Activated CD4-positive, alpha-beta T cell treated with anti-CD3 and anti-CD28 coated beads, Interleukin-2, amount 10 ng/mL, durations not matched to agents 7 days and 5 days (primary cell): ENCODE results near the gene PERM1. TPM values are rescaled to one million over a fixed set of nuclear protein-coding genes. Genes with fewer than 3 reads are reported as not detected.
A peak's percentile ranks its signal among the peaks of the same experiment; 100 is the strongest.
"Not testable (repeated sequence)": the region's sequence is repeated elsewhere in the genome, so short reads cannot be mapped to it uniquely, and the experiment has no call there.

Experiments used
- CTCF ChIA-PET: fragments of 350-600 bp; sonication (Branson Sonifier 250); formaldehyde crosslinking; loops from one replicate; lab custom pipeline; 2021; ENCODE audit warnings: antibody characterized with exemption; lab: Charles Lee
- POLR2A ChIA-PET: fragments of 350-600 bp; sonication (Branson Sonifier 250); formaldehyde crosslinking; loops from one replicate; lab custom pipeline; 2021; ENCODE audit warnings: antibody characterized with exemption; lab: Charles Lee
- DNase-seq: peaks from one replicate; pipeline ENCODE4 v3.0.0-alpha.2; 2020
- H3K27ac Mint-ChIP-seq: one replicate; pipeline ENCODE4 v1.8.0; 2021; ENCODE audit warnings: mild to moderate bottlenecking, moderate library complexity, mixed read lengths
- H3K27me3 Mint-ChIP-seq: one replicate; pipeline ENCODE4 v1.8.0; 2021; ENCODE audit warnings: mixed read lengths
- H3K36me3 Mint-ChIP-seq: one replicate; pipeline ENCODE4 v1.8.0; 2021; ENCODE audit warnings: low read depth, mixed read lengths
- H3K4me1 Mint-ChIP-seq: one replicate; pipeline ENCODE4 v1.8.0; 2021; ENCODE audit warnings: mixed read lengths
- H3K4me3 Mint-ChIP-seq: one replicate; pipeline ENCODE4 v1.8.0; 2021; ENCODE audit warnings: mild to moderate bottlenecking, moderate library complexity, mixed read lengths
- H3K9me3 Mint-ChIP-seq: one replicate; pipeline ENCODE4 v1.8.0; 2021; ENCODE audit warnings: mixed read lengths
- total RNA-seq, 2 experiments: library from RNA; stranded (reverse); gene quantifications; one replicate each; pipeline ENCODE4 v1.2.3, GENCODE V29; 2021

PERM1 gene
- total RNA-seq, 2 experiments from 2014 or later, result not detected

DNA sequence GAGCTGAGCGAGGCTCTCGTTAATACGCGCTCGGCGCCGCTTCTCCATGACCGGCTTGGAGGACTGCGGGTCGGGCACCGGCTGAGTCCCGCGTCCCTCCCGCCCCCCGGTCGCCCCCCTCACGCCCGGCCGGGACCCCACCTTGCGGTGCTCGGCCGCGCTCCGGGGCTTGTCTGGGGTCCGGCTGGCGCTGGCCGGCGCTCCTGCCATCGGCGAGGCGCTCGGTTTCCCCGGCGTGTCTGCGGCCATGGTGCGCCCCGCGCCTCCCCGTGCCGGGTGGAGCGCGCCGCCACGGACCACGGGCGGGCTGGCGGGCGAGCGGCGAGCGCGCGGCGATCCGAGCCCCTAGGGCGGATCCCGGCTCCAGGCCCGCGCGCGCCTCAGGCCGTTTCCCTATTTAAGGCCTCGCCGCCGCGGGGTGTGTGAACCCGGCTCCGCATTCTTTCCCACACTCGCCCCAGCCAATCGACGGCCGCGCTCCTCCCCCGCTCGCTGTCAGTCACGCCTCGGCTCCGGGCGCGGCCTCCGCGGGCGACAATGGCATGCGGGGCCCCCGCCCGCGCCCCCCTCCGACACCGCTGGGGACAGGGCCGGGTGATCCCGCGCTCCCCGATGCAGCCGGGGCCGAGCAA is 17.9 kb upstream of the PERM1 start, which contains the start of gene HES4:
Gene HES4 (minus strand): TSS at position 373 of the 632 bp plus-strand sequence. CDS start 124 bp downstream, at position 249.
- ChIA-PET CTCF (interaction anchor here (1.0 to 6.5 kb wide), 3 partner anchors 15 to 23 kb away, joined by 3 to 67 read pairs (median 3); partner anchors contain the start of genes AGRN and ISG15), POLR2A (no interaction called here)
- peaks cover 21% of the 10 kb centered on the region for H3K4me1 Mint-ChIP-seq
- peak within 1 kb of the TSS; percentile 76 for H3K27ac Mint-ChIP-seq
- peak; percentile 59 for DNase-seq
- H3K9me3 Mint-ChIP-seq, result no peaks in the 10 kb centered on the region
- H3K27me3 Mint-ChIP-seq, result peaks cover 40% of the 10 kb centered on the region
- peak within 1 kb of the TSS; percentile 53 for H3K4me3 Mint-ChIP-seq
- peaks cover 2% of the 10 kb centered on the region for H3K36me3 Mint-ChIP-seq

DNA sequence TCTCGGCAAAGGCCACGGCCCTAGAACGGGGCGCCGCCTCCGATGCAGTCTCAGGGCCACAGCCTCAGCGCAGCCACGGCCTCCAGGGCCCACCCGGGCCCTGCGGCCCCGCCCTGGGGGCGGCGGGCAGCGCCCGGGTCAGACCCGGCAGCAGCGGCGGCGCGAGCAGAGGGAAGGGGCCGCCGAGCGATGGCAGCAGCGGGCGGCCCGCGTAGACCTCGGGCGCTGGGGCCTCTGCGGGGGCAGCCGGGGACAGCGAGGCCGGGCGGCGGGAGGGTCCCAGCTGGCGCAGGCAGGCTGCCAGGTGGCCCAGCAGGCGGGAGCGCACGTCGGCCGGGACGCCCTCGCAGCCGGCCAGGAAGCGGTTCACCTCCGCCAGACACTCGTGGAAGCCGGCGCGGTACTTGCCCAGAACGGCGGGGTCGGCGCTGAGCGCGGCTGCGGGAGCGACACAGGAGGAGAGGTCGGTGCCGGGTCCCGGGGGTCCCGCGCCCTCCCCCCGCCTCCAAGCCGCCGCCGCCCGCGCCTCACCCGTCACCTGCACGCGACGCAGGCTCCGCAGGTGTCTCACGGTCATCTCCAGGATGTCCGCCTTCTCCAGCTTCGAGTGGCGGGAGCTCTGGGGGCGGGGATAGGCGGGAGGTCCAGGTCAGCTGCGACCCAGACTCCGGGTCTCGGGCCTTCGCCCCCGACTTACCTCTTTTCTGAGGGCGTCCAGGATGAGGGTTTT is 17.3 kb upstream of the PERM1 start:
- CTCF ChIA-PET, result interaction anchor here (1.0 to 6.5 kb wide), 3 partner anchors 15 to 23 kb away, joined by 3 to 67 read pairs (median 3); partner anchors contain the start of genes AGRN and ISG15
- DNase-seq, result no peak
- POLR2A ChIA-PET, result no interaction called here

DNA sequence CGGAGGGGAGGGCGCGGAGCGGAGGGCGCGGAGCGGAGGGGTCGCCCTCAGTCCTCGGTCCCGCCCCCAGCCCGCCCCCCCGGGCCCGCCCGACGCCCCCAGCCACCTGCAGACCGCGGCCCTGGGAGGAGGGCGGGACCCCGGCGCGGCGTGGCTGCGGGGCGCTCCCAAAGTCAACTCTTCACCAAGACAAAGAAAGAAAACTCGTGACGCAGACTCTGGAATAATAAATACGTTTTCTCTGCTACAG is 16.8 kb upstream of the PERM1 start:
- ChIA-PET CTCF (no interaction called here), POLR2A (no interaction called here)
- DNase-seq, result no peak
- Mint-ChIP-seq H3K27me3 (peaks cover 37% of the 10 kb centered on the region), H3K4me1 (peaks cover 15% of the 10 kb centered on the region), H3K9me3 (no peaks in the 10 kb centered on the region), H3K36me3 (peaks cover 1% of the 10 kb centered on the region), H3K4me3 (no peak overlapping the region), H3K27ac (no peak overlapping the region)

More for the DNA sequence above, 17.3 kb upstream of the PERM1 start:
- Mint-ChIP-seq H3K27me3 (peaks cover 38% of the 10 kb centered on the region), H3K9me3 (no peaks in the 10 kb centered on the region), H3K27ac (no peak overlapping the region), H3K36me3 (peaks cover 1% of the 10 kb centered on the region), H3K4me3 (no peak overlapping the region), H3K4me1 (peaks cover 15% of the 10 kb centered on the region)

DNA sequence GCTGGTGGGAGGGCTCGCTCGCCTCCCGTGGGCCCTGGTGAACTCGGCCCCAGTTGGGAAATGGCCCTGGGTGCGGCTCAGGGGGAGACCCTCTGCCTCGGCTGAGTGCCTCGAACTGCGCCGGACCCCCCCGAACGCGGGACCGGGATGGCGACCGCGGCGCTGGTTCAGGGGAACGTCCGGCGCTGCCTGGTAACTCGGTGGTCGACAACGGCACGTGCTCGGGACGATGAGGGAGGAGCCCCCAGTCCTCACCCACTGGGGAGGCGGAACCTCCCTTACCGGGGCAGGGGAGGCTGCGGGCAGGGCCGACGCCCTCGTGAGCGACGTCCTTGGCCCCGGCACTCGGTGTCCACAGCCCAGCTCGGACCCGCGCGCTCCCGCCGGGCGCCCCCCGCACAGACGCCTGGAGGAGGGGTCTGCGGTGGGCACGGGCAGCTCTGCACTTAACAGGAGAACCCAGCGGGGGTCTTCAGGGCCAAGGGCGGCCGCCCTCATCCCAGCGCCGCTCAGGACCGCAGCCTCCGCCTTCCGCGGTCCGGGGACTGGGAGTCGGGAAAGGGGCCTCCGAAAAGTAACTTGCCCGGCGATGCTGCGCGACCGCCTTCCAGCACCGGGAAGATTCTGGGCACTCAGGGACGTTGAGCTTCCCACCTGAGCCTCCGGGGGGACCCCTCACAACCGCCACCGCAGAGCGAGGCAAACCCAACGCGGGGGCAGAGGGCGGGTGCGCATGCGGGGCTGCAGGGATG is 16.3 kb upstream of the PERM1 start:
- no peak for DNase-seq
- no peaks in the 10 kb centered on the region for H3K9me3 Mint-ChIP-seq
- no peak overlapping the region for H3K27ac Mint-ChIP-seq
- peaks cover 15% of the 10 kb centered on the region for H3K4me1 Mint-ChIP-seq
- H3K4me3 Mint-ChIP-seq, result no peak overlapping the region
- H3K27me3 Mint-ChIP-seq, result peaks cover 33% of the 10 kb centered on the region
- POLR2A ChIA-PET, result no interaction called here
- H3K36me3 Mint-ChIP-seq, result peaks cover 1% of the 10 kb centered on the region
- CTCF ChIA-PET, result interaction anchor here (0.8 to 1.5 kb wide), 2 partner anchors 14 to 17 kb away, joined by 5 read pairs; partner anchors contain the start of gene PERM1

DNA sequence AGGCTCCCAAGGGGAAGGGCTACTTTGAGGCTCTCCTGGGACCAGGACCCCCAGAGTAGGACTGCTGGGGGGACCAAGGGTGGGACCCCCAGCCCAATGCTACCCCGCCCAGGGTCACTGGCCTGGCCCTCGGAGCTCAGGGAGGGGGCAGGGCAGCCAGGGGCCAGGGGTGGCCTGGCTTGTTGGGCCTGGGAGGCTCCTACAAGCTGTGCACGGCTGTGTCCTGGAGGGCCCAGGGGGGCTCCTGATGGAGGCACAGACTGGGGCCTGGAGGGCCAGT is 15.8 kb upstream of the PERM1 start:
- ChIA-PET CTCF (interaction anchor here (0.8 to 1.5 kb wide), 3 partner anchors 13 to 36 kb away, joined by 3 to 5 read pairs (median 5); partner anchors contain the start of gene PERM1), POLR2A (no interaction called here)
- peaks cover 3% of the 10 kb centered on the region for H3K9me3 Mint-ChIP-seq
- peaks cover 13% of the 10 kb centered on the region for H3K4me1 Mint-ChIP-seq
- H3K4me3 Mint-ChIP-seq, result no peak overlapping the region
- H3K27me3 Mint-ChIP-seq, result peaks cover 29% of the 10 kb centered on the region
- DNase-seq, result no peak
- peaks cover 3% of the 10 kb centered on the region for H3K36me3 Mint-ChIP-seq
- no peak overlapping the region for H3K27ac Mint-ChIP-seq

DNA sequence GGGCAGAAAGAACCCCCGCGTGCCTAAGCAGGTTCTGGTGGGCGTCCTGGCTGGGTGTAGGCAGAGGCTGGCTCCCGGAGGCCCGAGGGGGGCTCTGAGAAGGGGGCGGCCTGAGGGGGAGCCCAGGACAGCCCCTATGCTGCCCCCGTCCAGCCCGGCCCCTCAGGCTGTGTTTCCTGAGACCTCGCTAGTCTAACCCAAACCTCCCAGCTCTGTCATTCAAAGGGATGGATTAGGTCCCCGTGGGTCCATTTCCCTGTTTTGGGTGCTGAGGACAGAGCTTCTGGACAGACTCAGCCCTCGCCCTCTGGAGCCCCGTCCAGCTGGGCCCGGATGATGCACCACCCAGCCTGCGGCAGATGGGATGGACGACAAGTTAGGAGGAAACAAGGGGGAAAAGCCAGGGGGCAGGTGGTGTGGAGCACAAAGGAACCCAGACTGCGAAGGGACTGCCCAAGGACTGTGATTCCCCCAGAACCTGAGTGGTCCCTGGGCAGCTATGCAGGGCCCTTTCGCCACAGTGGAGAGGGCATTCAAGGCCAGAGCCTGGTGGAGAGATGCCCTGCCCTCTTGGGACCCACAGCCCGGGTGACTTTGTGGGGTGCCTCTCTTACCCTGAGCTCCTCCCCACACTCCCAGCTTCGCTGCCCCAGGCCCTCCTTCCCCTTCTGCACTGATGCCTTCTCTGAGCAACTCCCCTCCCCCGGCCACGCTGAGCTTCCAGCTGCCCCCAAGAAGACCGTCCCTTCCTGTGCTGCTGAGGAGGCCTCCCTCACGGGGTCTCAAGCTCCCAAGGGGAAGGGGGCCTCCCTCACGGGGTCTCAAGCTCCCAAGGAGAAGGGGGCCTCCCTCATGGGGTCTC is 15.2 kb upstream of the PERM1 start:
- Mint-ChIP-seq H3K27ac (no peak overlapping the region), H3K9me3 (peaks cover 6% of the 10 kb centered on the region), H3K27me3 (peaks cover 27% of the 10 kb centered on the region), H3K36me3 (peaks cover 6% of the 10 kb centered on the region), H3K4me3 (no peak overlapping the region), H3K4me1 (peaks cover 12% of the 10 kb centered on the region)
- POLR2A ChIA-PET, result no interaction called here
- DNase-seq, result no peak
- CTCF ChIA-PET, result interaction anchor here (0.8 to 1.5 kb wide), 3 partner anchors 13 to 36 kb away, joined by 3 to 5 read pairs (median 5); partner anchors contain the start of gene PERM1

DNA sequence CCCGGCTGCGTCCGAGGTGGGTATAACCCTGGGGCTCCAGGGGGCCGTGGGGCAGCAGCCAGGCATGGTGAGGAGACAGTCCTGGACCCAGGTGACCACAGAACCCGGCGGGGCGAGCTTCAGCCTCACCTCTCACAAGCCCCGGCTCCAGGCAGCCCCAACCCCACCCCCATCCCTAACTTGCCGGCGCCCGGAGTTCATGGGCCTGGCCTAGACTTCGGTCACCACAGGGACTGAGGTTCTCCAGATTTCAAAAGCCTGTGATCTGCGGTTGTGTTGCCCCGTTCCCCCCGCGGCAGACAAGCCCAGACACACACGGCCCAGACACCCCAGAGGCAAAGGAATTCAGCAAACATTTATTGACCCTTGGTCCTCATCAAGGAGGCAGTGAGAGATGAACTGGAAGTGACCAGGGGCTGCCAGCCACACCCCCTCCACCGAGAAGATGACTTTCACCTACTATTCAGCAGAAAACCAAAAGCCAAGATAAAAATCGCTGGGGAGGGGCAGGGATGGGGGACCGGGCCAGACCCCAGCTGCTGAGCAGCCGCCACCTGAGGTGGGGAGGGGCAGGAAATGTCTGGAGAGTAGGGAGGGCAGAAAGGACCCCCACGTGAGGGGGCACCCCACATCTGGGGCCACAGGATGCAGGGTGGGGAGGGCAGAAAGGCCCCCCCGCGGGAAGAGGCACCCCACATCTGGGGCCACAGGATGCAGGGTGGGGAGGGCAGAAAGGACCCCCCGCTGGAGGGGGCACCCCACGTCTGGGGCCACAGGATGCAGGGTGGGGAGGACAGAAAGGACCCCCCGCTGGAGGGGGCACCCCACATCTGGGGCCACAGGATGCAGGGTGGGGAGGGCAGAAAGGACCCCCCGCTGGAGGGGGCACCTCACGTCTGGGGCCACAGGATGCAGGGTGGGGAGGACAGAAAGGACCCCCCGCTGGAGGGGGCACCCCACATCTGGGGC is 14.1 kb upstream of the PERM1 start:
- H3K4me1 Mint-ChIP-seq, result peaks cover 17% of the 10 kb centered on the region
- ChIA-PET POLR2A (no interaction called here), CTCF (interaction anchor here (2.0 kb wide), 1 partner anchor 13 kb away, joined by 6 read pairs; no protein-coding TSS in a partner anchor)
- H3K4me3 Mint-ChIP-seq, result no peak overlapping the region
- no peak for DNase-seq
- H3K27ac Mint-ChIP-seq, result no peak overlapping the region
- H3K27me3 Mint-ChIP-seq, result peaks cover 27% of the 10 kb centered on the region
- H3K36me3 Mint-ChIP-seq, result peaks cover 10% of the 10 kb centered on the region
- H3K9me3 Mint-ChIP-seq, result peaks cover 8% of the 10 kb centered on the region

DNA sequence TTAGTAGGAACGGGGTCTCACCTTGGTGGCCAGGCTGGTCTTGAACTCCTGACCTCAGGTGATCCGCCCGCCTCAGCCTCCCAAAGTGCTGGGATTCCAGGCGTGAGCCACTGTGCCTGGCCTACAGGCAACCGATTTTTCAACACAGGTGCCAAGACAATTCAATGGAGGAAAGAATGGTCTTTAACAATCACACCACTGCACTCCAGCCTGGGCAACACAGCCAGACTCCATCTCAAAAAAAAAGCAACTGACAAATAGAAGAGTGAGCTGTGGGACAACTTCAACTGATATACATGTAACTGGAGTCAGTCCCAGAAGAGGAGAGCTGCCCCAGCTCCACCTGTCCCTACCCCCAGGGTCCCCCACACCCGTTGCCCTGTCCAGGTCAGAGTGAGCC is 12.7 kb upstream of the PERM1 start:
- not testable (repeated sequence) for DNase-seq, H3K36me3 Mint-ChIP-seq, H3K9me3 Mint-ChIP-seq, H3K4me3 Mint-ChIP-seq
- peaks cover 14% of the 10 kb centered on the region for H3K4me1 Mint-ChIP-seq
- peaks cover 27% of the 10 kb centered on the region for H3K27me3 Mint-ChIP-seq
- POLR2A ChIA-PET, result interaction anchor here (0.6 kb wide), 1 partner anchor 284 kb away, joined by 13 read pairs; no protein-coding TSS in a partner anchor
- CTCF ChIA-PET, result interaction anchor here (0.6 to 2.0 kb wide), 5 partner anchors 10 to 598 kb away, joined by 3 to 7 read pairs (median 6); no protein-coding TSS in a partner anchor
- H3K27ac Mint-ChIP-seq, result peak overlapping the region; percentile 54

DNA sequence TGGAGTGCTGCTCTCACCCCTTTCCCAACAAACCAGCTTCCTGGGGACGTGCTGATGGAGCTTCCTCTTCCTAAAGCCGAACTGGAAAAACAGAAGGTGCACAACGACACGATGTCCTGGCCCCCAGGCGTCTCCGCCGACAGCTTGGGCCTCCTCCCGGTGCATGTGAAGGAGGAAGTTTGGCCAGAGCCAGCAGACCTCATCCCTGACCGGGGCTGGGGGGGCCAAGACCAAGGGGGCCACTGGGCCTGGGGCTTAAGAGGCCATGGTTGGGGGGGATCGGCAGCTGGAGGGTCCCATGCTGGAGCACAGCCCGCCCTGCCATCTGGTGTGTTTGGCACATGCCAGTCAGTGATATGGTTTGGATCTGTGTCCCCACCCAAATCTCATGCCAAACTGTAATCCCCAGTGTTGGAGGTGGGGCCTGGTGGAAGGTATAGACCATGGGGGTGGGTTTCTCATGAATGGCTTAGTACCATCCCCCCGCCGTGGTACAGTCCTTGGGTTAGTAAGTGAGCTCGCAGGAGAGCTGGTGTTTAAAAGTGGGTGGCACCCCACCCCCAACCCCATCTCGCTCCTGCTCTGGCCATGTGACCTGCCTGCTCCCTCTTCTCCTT is 11.6 kb upstream of the PERM1 start:
- Mint-ChIP-seq H3K4me3 (no peak overlapping the region), H3K27me3 (peaks cover 32% of the 10 kb centered on the region), H3K9me3 (peaks cover 8% of the 10 kb centered on the region), H3K27ac (no peak overlapping the region), H3K36me3 (peaks cover 9% of the 10 kb centered on the region), H3K4me1 (peaks cover 14% of the 10 kb centered on the region)
- DNase-seq, result no peak
- ChIA-PET POLR2A (no interaction called here), CTCF (interaction anchor here (0.6 to 2.4 kb wide), 7 partner anchors 8 to 450 kb away, joined by 3 to 11 read pairs (median 6); no protein-coding TSS in a partner anchor)

DNA sequence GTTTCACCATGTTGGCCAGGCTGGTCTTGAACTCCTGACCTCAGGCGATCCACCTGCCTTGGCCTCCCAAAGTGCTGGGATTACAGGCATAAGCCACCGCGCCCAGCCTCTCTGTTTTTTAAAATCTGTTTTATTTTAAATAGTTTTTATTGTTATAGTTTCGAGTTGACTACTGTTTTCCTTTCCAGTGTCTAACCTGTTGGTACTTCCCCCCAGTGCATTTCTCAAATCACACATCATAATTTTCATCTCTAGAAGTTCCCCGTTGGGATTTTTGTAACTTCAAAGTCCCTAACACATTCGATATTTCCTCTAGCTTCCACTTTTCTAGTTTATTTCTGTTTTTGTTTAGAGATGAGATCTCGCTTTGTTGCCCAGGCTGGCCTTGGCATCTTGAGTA is 10.5 kb upstream of the PERM1 start:
- H3K27ac Mint-ChIP-seq, result no peak overlapping the region
- ChIA-PET POLR2A (no interaction called here), CTCF (interaction anchor here (0.7 to 2.4 kb wide), 4 partner anchors 9 to 373 kb away, joined by 3 to 11 read pairs (median 3); no protein-coding TSS in a partner anchor)
- H3K36me3 Mint-ChIP-seq, result peaks cover 9% of the 10 kb centered on the region
- peaks cover 34% of the 10 kb centered on the region for H3K27me3 Mint-ChIP-seq
- DNase-seq, result no peak
- H3K9me3 Mint-ChIP-seq, result peaks cover 8% of the 10 kb centered on the region
- H3K4me3 Mint-ChIP-seq, result no peak overlapping the region
- peaks cover 14% of the 10 kb centered on the region for H3K4me1 Mint-ChIP-seq

DNA sequence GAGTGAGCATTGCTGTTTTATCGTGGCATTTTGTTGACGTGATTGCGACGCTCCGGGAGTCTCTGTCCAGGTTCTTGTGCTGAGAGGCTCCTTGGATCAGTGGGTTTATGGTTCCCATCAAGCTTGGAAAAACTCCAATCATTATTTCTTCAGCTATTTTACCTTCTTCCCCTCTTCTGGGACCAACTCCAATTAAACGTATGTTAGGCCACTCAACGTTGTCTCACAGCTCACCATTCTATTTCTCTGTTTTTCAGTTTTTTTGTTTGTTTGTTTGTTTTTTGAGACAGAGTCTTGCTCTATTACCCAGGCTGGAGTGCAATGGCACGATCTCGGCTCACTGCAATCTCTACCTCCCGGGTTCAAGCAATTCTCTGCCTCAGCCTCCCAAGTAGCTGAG is 10.0 kb upstream of the PERM1 start:
- Mint-ChIP-seq H3K36me3 (peaks cover 9% of the 10 kb centered on the region), H3K27me3 (peaks cover 30% of the 10 kb centered on the region), H3K4me1 (peaks cover 14% of the 10 kb centered on the region), H3K27ac (no peak overlapping the region), H3K4me3 (no peak overlapping the region), H3K9me3 (peaks cover 8% of the 10 kb centered on the region)
- ChIA-PET POLR2A (no interaction called here), CTCF (interaction anchor here (0.8 to 2.4 kb wide), 3 partner anchors 10 to 130 kb away, joined by 3 to 11 read pairs (median 3); no protein-coding TSS in a partner anchor)
- DNase-seq, result no peak
